Measurements from ENCODE around the gene COA7.
"Not testable (repeated sequence)": the region's sequence is repeated elsewhere in the genome, so short reads cannot be mapped to it uniquely, and the experiment has no call there.

COA7 gene

DNA sequence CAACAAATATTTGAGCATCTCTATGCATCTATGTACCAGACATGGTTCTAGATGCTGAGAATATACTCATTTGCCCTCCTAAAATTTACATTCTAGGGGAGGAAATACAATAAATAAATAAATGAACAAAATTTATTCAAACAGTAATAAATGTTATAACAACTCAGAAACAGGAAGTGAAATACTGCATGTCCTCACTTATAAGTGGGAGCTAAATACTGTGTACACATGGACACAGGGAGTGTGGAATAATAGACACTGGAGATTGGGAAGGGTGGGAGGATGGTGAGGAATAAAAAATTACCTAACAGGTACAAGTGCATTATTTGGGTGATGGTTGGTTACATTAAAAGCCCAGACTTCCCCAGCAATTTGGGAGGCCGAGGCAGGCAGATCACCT, 4.3 kb downstream of the COA7 start:
- peaks cover 8% of the 10 kb centered on the region; the same call in 1 of the 2 replicates for H3K36me3 ChIP-seq (replicated peaks; ENCODE audit: insufficient read depth, low read length)
- H4K20me1 ChIP-seq (ENCODE audit: insufficient read depth, low read length), result no peaks in the 10 kb centered on the region
- H3K9me3 ChIP-seq (replicated peaks; ENCODE audit: insufficient read depth, low read length), result no peaks in the 10 kb centered on the region

DNA sequence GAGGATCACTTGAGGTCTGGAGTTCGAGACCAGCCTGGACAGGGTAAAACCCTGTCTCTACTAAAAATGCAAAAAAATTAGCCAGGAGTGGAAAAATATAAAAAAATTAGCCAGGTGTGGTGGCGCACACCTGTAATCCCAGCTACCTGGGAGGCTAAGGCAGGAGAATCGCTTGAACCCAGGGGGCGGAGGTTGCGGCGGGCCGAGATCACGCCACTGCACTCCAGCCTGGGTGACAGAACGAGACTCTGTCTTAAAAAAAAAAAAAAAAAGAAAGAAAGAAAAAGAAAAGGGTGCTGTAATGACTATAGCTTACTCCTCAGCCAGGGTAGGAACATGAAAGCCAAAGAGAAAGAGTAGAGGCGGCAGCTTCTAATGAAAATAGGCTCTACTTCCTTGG, 4.8 kb downstream of the COA7 start:
- not testable (repeated sequence) for H3K4me3 ChIP-seq (ENCODE audit: low read length); DNase-seq; H3K27ac ChIP-seq (ENCODE audit: low read length); H3K36me3 ChIP-seq (replicated peaks; ENCODE audit: insufficient read depth, low read length); H3K27me3 ChIP-seq (replicated peaks; ENCODE audit: insufficient read depth, low read length); H2AFZ ChIP-seq (ENCODE audit: low read length); H3K9me3 ChIP-seq (replicated peaks; ENCODE audit: insufficient read depth, low read length); H3K9ac ChIP-seq (ENCODE audit: low read length); H3K4me1 ChIP-seq (ENCODE audit: low read length); H4K20me1 ChIP-seq (ENCODE audit: insufficient read depth, low read length); H3K4me2 ChIP-seq (ENCODE audit: low read depth, low read length); H3F3A ChIP-seq (ENCODE audit: insufficient read depth, low read length); H3K9me2 ChIP-seq (replicated peaks; ENCODE audit: insufficient read depth, low read length)
- H3K79me2 ChIP-seq (ENCODE audit: low read length), result peaks cover 73% of the 10 kb centered on the region

More for the DNA sequence above, 4.3 kb downstream of the COA7 start:
- H3K27ac ChIP-seq (ENCODE audit: low read length), result no peak overlapping the region
- no peak overlapping the region for H2AFZ ChIP-seq (ENCODE audit: low read length)
- no peaks in the 10 kb centered on the region for H3K27me3 ChIP-seq (replicated peaks; ENCODE audit: insufficient read depth, low read length)
- peaks cover 8% of the 10 kb centered on the region; the same call in 1 of the 2 replicates for H3F3A ChIP-seq (ENCODE audit: insufficient read depth, low read length)
- H3K9ac ChIP-seq (ENCODE audit: low read length), result no peak overlapping the region
- H3K4me2 ChIP-seq (ENCODE audit: low read depth, low read length), result no peak overlapping the region
- H3K9me2 ChIP-seq (replicated peaks; ENCODE audit: insufficient read depth, low read length), result no peaks in the 10 kb centered on the region
- DNase-seq, result no peak
- H3K4me3 ChIP-seq (ENCODE audit: low read length), result no peak overlapping the region
- TF ChIP-seq EZH2phosphoT487 (IDR thresholded peaks at IDR 0.05; ENCODE audit: low read length) (no peak), EZH2 (optimal IDR thresholded peaks at IDR 0.05; ENCODE audit: low read depth, low read length) (no peak)
- TF ChIP-seq, protein P1, sequence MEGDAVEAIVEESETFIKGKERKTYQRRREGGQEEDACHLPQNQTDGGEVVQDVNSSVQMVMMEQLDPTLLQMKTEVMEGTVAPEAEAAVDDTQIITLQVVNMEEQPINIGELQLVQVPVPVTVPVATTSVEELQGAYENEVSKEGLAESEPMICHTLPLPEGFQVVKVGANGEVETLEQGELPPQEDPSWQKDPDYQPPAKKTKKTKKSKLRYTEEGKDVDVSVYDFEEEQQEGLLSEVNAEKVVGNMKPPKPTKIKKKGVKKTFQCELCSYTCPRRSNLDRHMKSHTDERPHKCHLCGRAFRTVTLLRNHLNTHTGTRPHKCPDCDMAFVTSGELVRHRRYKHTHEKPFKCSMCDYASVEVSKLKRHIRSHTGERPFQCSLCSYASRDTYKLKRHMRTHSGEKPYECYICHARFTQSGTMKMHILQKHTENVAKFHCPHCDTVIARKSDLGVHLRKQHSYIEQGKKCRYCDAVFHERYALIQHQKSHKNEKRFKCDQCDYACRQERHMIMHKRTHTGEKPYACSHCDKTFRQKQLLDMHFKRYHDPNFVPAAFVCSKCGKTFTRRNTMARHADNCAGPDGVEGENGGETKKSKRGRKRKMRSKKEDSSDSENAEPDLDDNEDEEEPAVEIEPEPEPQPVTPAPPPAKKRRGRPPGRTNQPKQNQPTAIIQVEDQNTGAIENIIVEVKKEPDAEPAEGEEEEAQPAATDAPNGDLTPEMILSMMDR (IDR thresholded peaks at IDR 0.05; ENCODE audit: low read length), result no peak
- H3K4me1 ChIP-seq (ENCODE audit: low read length), result peaks cover 4% of the 10 kb centered on the region; the same call in 1 of the 2 replicates
- H3K79me2 ChIP-seq (ENCODE audit: low read length), result peaks cover 70% of the 10 kb centered on the region

DNA sequence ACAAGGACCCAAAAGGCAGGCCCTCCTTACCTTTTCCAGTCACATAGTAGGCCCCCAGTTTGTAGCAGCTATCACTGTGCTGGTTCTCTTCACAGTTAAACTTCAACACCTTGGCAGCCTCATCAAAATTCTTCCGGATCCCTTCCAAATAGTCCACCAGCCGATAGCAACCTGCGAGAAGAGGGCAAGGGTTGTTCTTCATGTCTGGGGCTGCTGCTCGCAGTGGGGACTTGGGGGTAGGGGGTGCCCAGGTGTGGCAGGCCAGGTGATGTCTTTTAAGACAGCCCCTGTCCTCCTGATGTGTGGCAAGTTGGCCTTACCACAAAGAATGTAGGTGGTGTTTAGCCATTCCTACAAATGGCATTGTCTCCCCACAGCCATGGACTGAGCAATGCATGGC, 5.5 kb downstream of the COA7 start:
- Histone ChIP-seq H3K27ac (ENCODE audit: low read length) (no peak overlapping the region), H3K4me1 (ENCODE audit: low read length) (no peaks in the 10 kb centered on the region), H4K20me1 (ENCODE audit: insufficient read depth, low read length) (no peaks in the 10 kb centered on the region), H3K4me3 (ENCODE audit: low read length) (no peak overlapping the region), H3K36me3 (replicated peaks; ENCODE audit: insufficient read depth, low read length) (peaks cover 8% of the 10 kb centered on the region; the same call in 1 of the 2 replicates), H3K79me2 (ENCODE audit: low read length) (peaks cover 71% of the 10 kb centered on the region), H3K9ac (ENCODE audit: low read length) (no peak overlapping the region), H3F3A (ENCODE audit: insufficient read depth, low read length) (0 out of 2 replicates have a peak, but pooled peaks cover 4% of the 10 kb centered on the region), H3K4me2 (ENCODE audit: low read depth, low read length) (no peak overlapping the region), H3K27me3 (replicated peaks; ENCODE audit: insufficient read depth, low read length) (no peaks in the 10 kb centered on the region), H3K9me2 (replicated peaks; ENCODE audit: insufficient read depth, low read length) (no peaks in the 10 kb centered on the region), H2AFZ (ENCODE audit: low read length) (no peak overlapping the region), H3K9me3 (replicated peaks; ENCODE audit: insufficient read depth, low read length) (no peaks in the 10 kb centered on the region)
- TF ChIP-seq, protein P1 (IDR thresholded peaks at IDR 0.05; ENCODE audit: low read length), result no peak
- TF ChIP-seq EZH2phosphoT487 (IDR thresholded peaks at IDR 0.05; ENCODE audit: low read length) (no peak), EZH2 (optimal IDR thresholded peaks at IDR 0.05; ENCODE audit: low read depth, low read length) (no peak)
- DNase-seq, result no peak

DNA sequence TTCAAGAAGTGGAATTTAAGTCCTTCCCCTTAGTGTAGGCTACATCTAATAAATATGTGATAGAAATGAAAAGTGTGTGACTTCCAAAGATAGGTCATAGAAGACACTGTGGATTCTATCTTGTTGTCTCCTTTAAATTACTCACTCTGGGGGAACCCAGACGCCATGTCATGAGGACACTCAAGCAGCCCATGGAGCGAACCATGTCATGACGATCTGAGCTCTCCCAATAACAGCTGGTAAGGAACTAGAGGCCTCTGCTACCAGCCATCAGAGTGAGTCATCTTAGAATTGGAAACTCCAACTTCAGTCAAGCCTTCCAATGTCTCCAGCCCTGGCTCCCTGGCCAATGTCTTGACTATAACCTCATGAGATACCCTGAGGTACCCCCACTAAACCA, 6.3 kb downstream of the COA7 start:
- Histone ChIP-seq H3K9me2 (replicated peaks; ENCODE audit: insufficient read depth, low read length) (no peaks in the 10 kb centered on the region), H3K4me3 (ENCODE audit: low read length) (no peak overlapping the region), H3K4me2 (ENCODE audit: low read depth, low read length) (no peak overlapping the region), H3K9ac (ENCODE audit: low read length) (no peak overlapping the region), H4K20me1 (ENCODE audit: insufficient read depth, low read length) (no peaks in the 10 kb centered on the region), H3K79me2 (ENCODE audit: low read length) (peaks cover 63% of the 10 kb centered on the region), H3K27me3 (replicated peaks; ENCODE audit: insufficient read depth, low read length) (no peaks in the 10 kb centered on the region), H3K36me3 (replicated peaks; ENCODE audit: insufficient read depth, low read length) (peaks cover 8% of the 10 kb centered on the region; the same call in 1 of the 2 replicates), H2AFZ (ENCODE audit: low read length) (no peak overlapping the region), H3F3A (ENCODE audit: insufficient read depth, low read length) (0 out of 2 replicates have a peak, but pooled peaks cover 4% of the 10 kb centered on the region), H3K4me1 (ENCODE audit: low read length) (no peaks in the 10 kb centered on the region), H3K27ac (ENCODE audit: low read length) (no peak overlapping the region), H3K9me3 (replicated peaks; ENCODE audit: insufficient read depth, low read length) (no peaks in the 10 kb centered on the region)
- TF ChIP-seq, protein P1 (IDR thresholded peaks at IDR 0.05; ENCODE audit: low read length), result no peak
- TF ChIP-seq EZH2 (optimal IDR thresholded peaks at IDR 0.05; ENCODE audit: low read depth, low read length), result no peak
- no peak for TF ChIP-seq EZH2phosphoT487 (IDR thresholded peaks at IDR 0.05; ENCODE audit: low read length)
- DNase-seq, result no peak

Measured in MM.1S (cell line).